ENCODE results near the gene FOXL3.

FOXL3 gene

DNA sequence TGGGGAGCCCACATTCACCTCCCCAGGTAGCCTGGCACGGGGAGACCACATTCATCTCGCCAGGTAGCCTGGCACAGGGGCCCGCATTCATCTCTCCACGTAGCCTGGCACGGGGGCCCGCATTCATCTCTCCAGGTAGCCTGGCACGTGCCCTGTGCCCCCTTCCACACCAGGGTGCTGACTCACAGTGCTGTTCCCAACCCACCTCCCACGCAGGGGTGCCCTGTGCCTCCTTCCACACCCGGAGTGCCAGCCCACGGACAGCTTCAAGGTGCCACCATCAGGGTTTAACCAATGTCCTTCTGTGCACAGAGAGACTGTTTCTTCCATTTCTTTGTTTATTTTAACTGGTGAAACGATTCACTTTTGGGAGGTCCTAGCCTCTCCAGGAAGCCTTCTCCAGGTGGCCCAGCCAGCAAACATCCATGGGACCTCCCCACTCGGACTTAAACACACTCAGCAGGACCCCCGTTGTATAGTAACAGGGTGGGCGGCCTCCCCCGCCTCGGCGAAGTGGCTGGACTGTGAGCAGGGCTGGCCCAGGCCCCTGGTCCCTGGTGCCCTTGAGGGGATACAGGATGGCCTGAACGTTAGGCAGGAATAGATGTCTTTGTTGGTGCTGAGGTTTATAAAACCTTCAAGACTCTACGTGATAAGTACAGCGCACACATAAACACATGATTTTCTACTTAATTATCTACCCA is 41.1 kb upstream of the FOXL3 start:
- Histone ChIP-seq H2BK15ac (replicated peaks; ENCODE audit: low read depth) (no peak overlapping the region), H3K27ac (ENCODE audit: low read depth, low read length) (no peak overlapping the region)
- DNase-seq: no peak

DNA sequence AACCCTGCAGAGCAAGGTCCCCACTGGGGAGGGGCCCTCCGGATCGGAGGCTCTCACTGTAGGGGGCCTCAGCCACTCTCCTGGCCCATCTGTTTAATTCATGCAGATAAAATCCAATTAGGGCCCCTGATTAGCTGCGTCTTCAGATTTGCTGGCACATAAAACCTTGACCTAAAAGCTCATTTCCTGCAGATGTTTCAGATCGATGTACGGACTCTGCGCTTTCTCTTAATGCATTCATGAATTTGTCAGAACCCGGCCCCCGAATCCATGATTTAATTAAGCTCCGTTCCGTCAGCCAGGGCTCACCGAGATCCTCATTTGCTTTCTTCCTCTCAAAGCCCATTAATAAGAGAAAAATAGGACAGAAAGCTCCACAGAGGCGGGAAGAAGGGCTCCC is 40.0 kb upstream of the FOXL3 start:
- Histone ChIP-seq H3K56ac (ENCODE audit: low read length) (no peak overlapping the region), H3K9ac (ENCODE audit: low read length) (no peak overlapping the region), H3K4ac (ENCODE audit: low read depth, low read length) (no peak overlapping the region), H2BK120ac (ENCODE audit: low read depth, low read length) (no peak overlapping the region), H3K79me1 (ENCODE audit: low read length) (no peaks in the 10 kb centered on the region), H3K4me3 (ENCODE audit: low read length) (no peak overlapping the region), H3K36me3 (ENCODE audit: control insufficient read depth, insufficient read depth, low read length) (no peaks in the 10 kb centered on the region), H2BK5ac (ENCODE audit: low read length) (no peak overlapping the region), H3K4me1 (ENCODE audit: control insufficient read depth, low read depth, low read length) (no peaks in the 10 kb centered on the region), H4K5ac (ENCODE audit: low read length) (no peak overlapping the region), H3K4me2 (ENCODE audit: low read length) (no peak overlapping the region), H4K8ac (ENCODE audit: low read depth, low read length) (no peak overlapping the region), H3K23ac (ENCODE audit: low read length) (no peak overlapping the region), H2BK15ac (replicated peaks; ENCODE audit: low read depth) (no peak overlapping the region), H3K18ac (ENCODE audit: low read length) (no peak overlapping the region), H3K27ac (ENCODE audit: low read depth, low read length) (no peak overlapping the region), H3K27me3 (ENCODE audit: insufficient read depth, low read length, poor library complexity) (no peaks in the 10 kb centered on the region), H2AK5ac (ENCODE audit: low read length) (no peak overlapping the region), H3K79me2 (ENCODE audit: control insufficient read depth, insufficient read depth, low read length) (no peaks in the 10 kb centered on the region)
- WGBS (ENCODE audit: extremely low coverage, insufficient coverage, low lambda C conversion rate): no CpG with 5 or more reads among the region's 12 CpGs
- no peak for DNase-seq

More for the DNA sequence above, 41.1 kb upstream of the FOXL3 start:
- Histone ChIP-seq H3K27me3 (ENCODE audit: insufficient read depth, low read length, poor library complexity) (no peaks in the 10 kb centered on the region), H3K79me2 (ENCODE audit: control insufficient read depth, insufficient read depth, low read length) (no peaks in the 10 kb centered on the region), H4K5ac (ENCODE audit: low read length) (no peak overlapping the region), H3K4me2 (ENCODE audit: low read length) (no peak overlapping the region), H3K18ac (ENCODE audit: low read length) (no peak overlapping the region), H3K79me1 (ENCODE audit: low read length) (no peaks in the 10 kb centered on the region), H3K4me3 (ENCODE audit: low read length) (no peak overlapping the region), H2BK5ac (ENCODE audit: low read length) (no peak overlapping the region), H3K56ac (ENCODE audit: low read length) (no peak overlapping the region), H4K8ac (ENCODE audit: low read depth, low read length) (no peak overlapping the region), H3K36me3 (ENCODE audit: control insufficient read depth, insufficient read depth, low read length) (no peaks in the 10 kb centered on the region), H3K4me1 (ENCODE audit: control insufficient read depth, low read depth, low read length) (no peaks in the 10 kb centered on the region), H2AK5ac (ENCODE audit: low read length) (no peak overlapping the region), H3K23ac (ENCODE audit: low read length) (no peak overlapping the region), H3K9ac (ENCODE audit: low read length) (no peak overlapping the region), H3K4ac (ENCODE audit: low read depth, low read length) (no peak overlapping the region), H2BK120ac (ENCODE audit: low read depth, low read length) (no peak overlapping the region)
- no CpG with 5 or more reads among the region's 20 CpGs for WGBS (ENCODE audit: extremely low coverage, insufficient coverage, low lambda C conversion rate)

DNA sequence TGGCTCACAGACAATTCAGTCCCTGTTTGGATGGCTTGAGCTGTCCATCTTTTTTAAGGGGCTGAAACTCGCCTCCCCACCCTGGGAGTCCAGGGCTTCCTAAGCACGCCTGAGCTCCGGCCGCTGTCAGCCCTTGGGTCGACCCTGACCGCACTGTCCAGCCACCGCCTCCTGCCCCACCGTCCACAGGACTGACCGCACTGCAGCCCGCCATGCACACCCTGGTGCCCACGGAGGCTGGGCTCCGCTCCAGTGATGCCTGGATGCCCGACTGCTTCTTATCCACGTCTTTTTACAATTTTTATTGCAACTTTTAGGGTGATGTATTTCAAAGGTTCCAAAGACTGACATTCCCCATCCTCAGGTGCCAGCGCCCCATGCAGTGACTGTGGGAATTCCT is 39.4 kb upstream of the FOXL3 start:
- no peak overlapping the region for H2BK15ac ChIP-seq (replicated peaks; ENCODE audit: low read depth)
- no peak overlapping the region for H2BK5ac ChIP-seq (ENCODE audit: low read length)
- no peak overlapping the region for H2BK120ac ChIP-seq (ENCODE audit: low read depth, low read length)
- no peaks in the 10 kb centered on the region for H3K79me2 ChIP-seq (ENCODE audit: control insufficient read depth, insufficient read depth, low read length)
- no peak overlapping the region for H3K27ac ChIP-seq (ENCODE audit: low read depth, low read length)
- no peaks in the 10 kb centered on the region for H3K36me3 ChIP-seq (ENCODE audit: control insufficient read depth, insufficient read depth, low read length)
- H4K8ac ChIP-seq (ENCODE audit: low read depth, low read length): no peak overlapping the region
- no peak overlapping the region for H3K4ac ChIP-seq (ENCODE audit: low read depth, low read length)
- no peak for DNase-seq
- no peak overlapping the region for H3K23ac ChIP-seq (ENCODE audit: low read length)
- H3K27me3 ChIP-seq (ENCODE audit: insufficient read depth, low read length, poor library complexity): no peaks in the 10 kb centered on the region
- H4K5ac ChIP-seq (ENCODE audit: low read length): no peak overlapping the region
- no peak overlapping the region for H3K4me3 ChIP-seq (ENCODE audit: low read length)
- H3K56ac ChIP-seq (ENCODE audit: low read length): no peak overlapping the region
- no peak overlapping the region for H3K9ac ChIP-seq (ENCODE audit: low read length)
- H3K4me2 ChIP-seq (ENCODE audit: low read length): no peak overlapping the region
- H3K79me1 ChIP-seq (ENCODE audit: low read length): no peaks in the 10 kb centered on the region
- no peaks in the 10 kb centered on the region for H3K4me1 ChIP-seq (ENCODE audit: control insufficient read depth, low read depth, low read length)
- WGBS (ENCODE audit: extremely low coverage, insufficient coverage, low lambda C conversion rate): no CpG with 5 or more reads among the region's 15 CpGs
- H3K18ac ChIP-seq (ENCODE audit: low read length): no peak overlapping the region
- H2AK5ac ChIP-seq (ENCODE audit: low read length): no peak overlapping the region

DNA sequence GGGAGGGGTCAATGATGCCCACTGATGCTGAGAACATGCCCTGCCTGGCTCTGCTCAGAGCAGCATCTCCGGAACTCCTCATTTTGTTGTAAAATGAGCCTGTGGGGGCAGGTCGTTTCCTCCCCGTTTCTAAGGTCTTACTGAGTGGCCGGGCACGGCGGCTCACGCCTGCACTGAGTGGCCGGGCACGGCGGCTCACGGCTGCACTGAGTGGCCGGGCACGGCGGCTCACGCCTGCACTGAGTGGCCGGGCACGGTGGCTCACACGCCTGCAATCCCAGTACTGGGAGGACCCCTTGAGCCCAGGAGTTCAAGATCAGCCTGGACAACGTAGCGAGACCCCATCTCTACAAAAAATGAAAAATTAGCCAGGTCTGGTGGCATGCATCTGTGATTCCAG is 39.0 kb upstream of the FOXL3 start:
- WGBS (ENCODE audit: extremely low coverage, insufficient coverage, low lambda C conversion rate): no CpG with 5 or more reads among the region's 20 CpGs
- Histone ChIP-seq H3K9ac (ENCODE audit: low read length) (no peak overlapping the region), H2BK120ac (ENCODE audit: low read depth, low read length) (no peak overlapping the region), H3K27ac (ENCODE audit: low read depth, low read length) (no peak overlapping the region), H2BK15ac (replicated peaks; ENCODE audit: low read depth) (no peak overlapping the region), H4K5ac (ENCODE audit: low read length) (no peak overlapping the region), H2BK5ac (ENCODE audit: low read length) (no peak overlapping the region), H3K4me2 (ENCODE audit: low read length) (no peak overlapping the region), H3K27me3 (ENCODE audit: insufficient read depth, low read length, poor library complexity) (no peaks in the 10 kb centered on the region), H3K18ac (ENCODE audit: low read length) (no peak overlapping the region), H3K56ac (ENCODE audit: low read length) (no peak overlapping the region), H4K8ac (ENCODE audit: low read depth, low read length) (no peak overlapping the region), H3K79me2 (ENCODE audit: control insufficient read depth, insufficient read depth, low read length) (no peaks in the 10 kb centered on the region), H3K79me1 (ENCODE audit: low read length) (no peaks in the 10 kb centered on the region), H3K23ac (ENCODE audit: low read length) (no peak overlapping the region), H3K36me3 (ENCODE audit: control insufficient read depth, insufficient read depth, low read length) (no peaks in the 10 kb centered on the region), H3K4me3 (ENCODE audit: low read length) (no peak overlapping the region), H3K4me1 (ENCODE audit: control insufficient read depth, low read depth, low read length) (no peaks in the 10 kb centered on the region), H2AK5ac (ENCODE audit: low read length) (no peak overlapping the region), H3K4ac (ENCODE audit: low read depth, low read length) (no peak overlapping the region)
- no peak for DNase-seq

GRCh38 chr7:251446-252175 is 38.4 kb upstream of the FOXL3 start:
- no peak overlapping the region for H3K56ac ChIP-seq (ENCODE audit: low read length)
- no peak overlapping the region for H3K4me3 ChIP-seq (ENCODE audit: low read length)
- H3K27me3 ChIP-seq (ENCODE audit: insufficient read depth, low read length, poor library complexity): no peaks in the 10 kb centered on the region
- H3K79me1 ChIP-seq (ENCODE audit: low read length): no peaks in the 10 kb centered on the region
- no peaks in the 10 kb centered on the region for H3K4me1 ChIP-seq (ENCODE audit: control insufficient read depth, low read depth, low read length)
- H3K4me2 ChIP-seq (ENCODE audit: low read length): no peak overlapping the region
- no peak overlapping the region for H2BK5ac ChIP-seq (ENCODE audit: low read length)
- H4K5ac ChIP-seq (ENCODE audit: low read length): no peak overlapping the region
- H3K79me2 ChIP-seq (ENCODE audit: control insufficient read depth, insufficient read depth, low read length): no peaks in the 10 kb centered on the region
- no peak overlapping the region for H3K9ac ChIP-seq (ENCODE audit: low read length)
- no peak overlapping the region for H3K4ac ChIP-seq (ENCODE audit: low read depth, low read length)
- WGBS (ENCODE audit: extremely low coverage, insufficient coverage, low lambda C conversion rate): no CpG with 5 or more reads among the region's 21 CpGs
- H2AK5ac ChIP-seq (ENCODE audit: low read length): no peak overlapping the region
- no peak overlapping the region for H3K23ac ChIP-seq (ENCODE audit: low read length)
- H2BK120ac ChIP-seq (ENCODE audit: low read depth, low read length): no peak overlapping the region
- H3K27ac ChIP-seq (ENCODE audit: low read depth, low read length): no peak overlapping the region
- no peak overlapping the region for H3K18ac ChIP-seq (ENCODE audit: low read length)
- H2BK15ac ChIP-seq (replicated peaks; ENCODE audit: low read depth): no peak overlapping the region
- peaks cover 2% of the 10 kb centered on the region for H3K36me3 ChIP-seq (ENCODE audit: control insufficient read depth, insufficient read depth, low read length)
- H4K8ac ChIP-seq (ENCODE audit: low read depth, low read length): no peak overlapping the region
- no peak for DNase-seq

Data from mesendoderm (in vitro differentiated cells).